IPS-NIHi7 (cell line): ENCODE data around the gene ADAT1.
"Not testable (repeated sequence)": the region's sequence is repeated elsewhere in the genome, so short reads cannot be mapped to it uniquely, and the experiment has no call there.

ENCODE experiments used
- DNase-seq: peaks from one replicate; pipeline ENCODE4 v3.0.0; 2012; ENCODE audit warnings: mixed read lengths; ENCODE audit errors: extremely low spot score

ADAT1 gene

DNA sequence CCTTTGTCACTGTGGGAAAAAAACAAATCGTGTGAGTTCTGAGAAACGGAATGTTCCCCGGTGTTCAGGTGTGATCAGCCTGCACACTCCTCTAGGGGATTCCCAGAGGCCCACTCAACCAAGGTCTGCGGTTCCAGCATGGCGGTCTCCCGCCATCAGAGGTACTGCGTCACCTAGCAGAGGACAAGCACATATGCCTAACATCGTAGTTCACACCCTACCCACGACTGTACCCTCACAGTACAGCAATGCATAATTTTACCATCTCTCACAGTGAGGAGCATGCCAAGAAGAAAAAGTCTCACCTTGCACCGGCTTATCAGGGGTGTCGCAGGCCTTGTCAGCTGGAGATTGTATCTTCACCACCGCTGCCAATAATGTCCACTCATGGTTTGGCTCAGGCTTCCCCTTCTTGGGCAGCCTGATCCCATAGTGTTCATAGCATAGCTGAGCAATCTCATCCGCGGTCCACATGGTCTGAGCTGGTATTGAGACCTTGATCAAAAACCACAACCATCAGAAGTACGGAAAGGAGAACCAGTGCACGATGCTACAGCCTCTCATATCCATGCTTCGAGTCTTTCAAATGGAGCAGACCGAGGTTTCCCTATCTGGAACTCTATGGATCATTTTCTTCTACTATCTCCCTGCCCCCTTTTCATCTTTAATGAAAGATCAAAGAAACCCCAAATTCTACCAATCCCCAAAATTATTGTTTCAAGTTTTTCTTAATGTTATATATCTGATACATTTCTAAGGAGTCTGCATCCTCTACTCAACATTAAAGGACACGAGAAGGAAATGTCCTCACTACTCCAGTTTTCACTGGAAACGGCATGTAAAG is 2.5 kb downstream of the ADAT1 start:
- DNase-seq: no peak

DNA sequence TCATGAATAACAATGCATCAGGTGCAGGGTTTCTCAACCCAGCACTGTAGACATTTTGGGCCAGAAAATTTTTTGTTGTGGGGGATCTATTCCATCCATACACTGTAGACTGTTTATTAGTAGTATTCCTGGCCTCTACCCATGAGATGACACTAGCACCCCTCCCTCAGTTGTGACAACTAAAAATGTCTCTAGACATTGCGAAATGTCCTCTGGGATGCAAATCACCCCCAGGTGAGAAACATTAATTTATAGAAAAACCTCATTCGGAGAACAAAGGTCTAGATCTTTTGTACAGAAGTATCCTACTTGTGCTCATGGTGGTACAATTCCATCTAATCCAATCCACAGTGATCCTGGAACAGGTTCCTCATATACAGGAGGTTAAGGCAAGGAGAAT is 4.3 kb downstream of the ADAT1 start:
- DNase-seq: no peak

DNA sequence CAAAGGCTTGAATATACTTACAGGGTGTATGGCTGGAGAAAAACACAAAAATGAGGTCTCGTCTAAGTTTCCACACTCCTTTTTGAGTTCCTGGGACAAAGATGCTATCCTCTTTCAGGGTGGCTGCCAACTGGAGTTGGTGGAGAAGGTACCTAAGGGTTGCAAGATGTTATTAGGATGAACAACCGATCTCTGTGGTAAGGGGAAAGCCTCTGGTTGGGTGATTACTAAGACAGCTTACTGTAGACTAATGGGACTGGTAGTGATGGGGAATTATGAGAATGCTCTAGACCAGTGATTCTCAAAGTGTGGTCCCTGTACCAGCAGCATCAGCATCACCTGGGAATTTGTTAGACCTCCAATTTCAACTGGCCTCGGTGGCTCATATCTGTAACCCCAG is 6.0 kb downstream of the ADAT1 start:
- DNase-seq: no peak

DNA sequence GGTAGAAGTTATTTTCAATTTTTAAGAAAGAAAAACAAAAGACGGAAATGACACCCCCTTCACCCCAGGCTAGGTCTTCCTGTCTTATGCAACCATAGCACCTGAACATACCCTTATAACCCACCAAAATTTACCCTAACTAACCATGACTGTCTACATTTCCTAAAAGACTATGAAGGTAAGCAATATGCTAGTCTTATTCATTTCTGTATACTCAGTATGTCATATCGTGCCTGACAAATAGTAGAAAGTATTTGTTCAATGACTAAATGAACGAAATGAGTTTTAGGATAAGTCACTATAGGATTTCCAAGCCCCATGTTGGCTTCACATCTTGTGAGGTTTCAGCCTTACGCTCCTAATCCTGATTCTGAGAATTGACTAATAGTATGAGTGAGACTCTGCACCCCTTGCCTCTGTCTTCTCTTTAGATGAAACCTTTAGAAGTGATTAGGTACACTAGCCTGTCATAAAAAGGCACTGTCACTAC is 6.5 kb downstream of the ADAT1 start:
- DNase-seq: no peak

DNA sequence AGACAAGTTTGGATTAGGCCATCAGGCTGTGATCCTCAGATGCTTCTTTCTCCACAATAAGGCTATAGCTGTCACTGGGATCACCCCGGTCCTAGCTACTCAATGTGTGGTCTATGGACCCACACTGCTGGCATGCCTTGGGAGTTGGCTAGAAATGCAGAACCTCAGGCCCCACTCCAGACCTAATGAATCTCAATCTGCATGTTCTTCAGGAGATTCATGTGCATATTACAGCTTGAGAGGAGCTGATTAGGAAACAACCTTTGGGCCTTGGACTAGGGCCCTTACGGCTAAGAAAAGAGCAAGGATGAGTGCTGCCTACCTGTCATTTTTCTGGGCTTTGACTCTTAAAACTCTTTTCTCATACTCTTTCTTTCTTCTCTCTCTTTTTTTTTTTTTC is 7.5 kb downstream of the ADAT1 start:
- no peak for DNase-seq

DNA sequence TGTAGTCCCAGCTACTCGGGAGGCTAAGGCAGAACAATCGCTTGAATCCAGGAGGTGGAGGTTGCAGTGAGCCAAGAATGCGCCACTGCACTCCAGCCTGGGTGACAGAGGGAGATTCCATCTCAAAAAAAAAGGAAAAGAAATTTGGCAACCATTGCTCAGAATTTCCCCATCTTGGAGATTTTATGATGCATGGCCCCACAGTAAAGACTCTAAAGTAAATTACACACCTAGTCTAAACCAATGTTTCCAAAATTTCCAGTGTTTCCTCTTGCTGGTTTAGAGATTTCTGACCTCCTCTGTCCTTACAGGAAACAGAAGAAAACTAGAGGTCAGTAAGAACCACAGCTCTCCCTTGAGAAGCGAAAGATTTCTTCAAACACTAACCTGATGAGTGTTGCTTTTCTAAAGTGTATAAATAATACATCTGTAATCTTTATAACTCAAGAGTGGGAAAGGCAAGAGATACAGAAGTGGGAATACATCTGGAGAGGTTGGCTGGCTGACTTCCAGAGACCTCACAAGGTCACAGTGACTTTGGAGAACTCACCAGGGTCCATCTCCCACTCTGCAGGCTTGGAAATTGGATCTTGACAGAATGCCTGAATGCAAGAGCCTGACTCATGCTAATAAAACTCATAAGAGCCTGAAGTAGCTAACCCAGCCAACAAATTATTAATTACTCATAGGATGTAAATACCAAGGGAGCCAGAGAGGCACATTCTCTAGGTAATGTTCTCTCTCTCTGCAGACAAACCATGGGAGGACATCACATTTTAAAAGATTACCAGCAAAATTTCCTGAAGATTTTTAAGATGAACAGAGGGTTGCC is 8.8 kb downstream of the ADAT1 start:
- no peak for DNase-seq

DNA sequence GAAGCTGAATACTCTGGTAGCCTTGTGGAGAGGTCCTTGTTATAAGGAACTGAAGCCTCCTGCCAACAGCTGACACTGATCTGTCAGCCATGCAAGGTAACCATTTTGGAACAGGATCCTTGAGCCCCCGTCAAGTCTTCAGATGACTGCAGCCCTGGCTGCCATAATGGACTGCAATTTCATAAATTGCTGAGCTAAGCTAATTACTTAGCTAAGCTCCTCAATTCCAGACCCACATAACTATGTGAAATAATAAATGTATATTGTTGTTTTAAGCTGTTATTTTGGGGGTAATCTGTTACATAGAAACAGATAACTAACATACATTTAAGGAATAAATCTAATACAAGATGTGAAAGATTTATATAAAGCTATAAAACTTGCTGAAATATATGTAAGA is 16.6 kb downstream of the ADAT1 start:
- no peak for DNase-seq

DNA sequence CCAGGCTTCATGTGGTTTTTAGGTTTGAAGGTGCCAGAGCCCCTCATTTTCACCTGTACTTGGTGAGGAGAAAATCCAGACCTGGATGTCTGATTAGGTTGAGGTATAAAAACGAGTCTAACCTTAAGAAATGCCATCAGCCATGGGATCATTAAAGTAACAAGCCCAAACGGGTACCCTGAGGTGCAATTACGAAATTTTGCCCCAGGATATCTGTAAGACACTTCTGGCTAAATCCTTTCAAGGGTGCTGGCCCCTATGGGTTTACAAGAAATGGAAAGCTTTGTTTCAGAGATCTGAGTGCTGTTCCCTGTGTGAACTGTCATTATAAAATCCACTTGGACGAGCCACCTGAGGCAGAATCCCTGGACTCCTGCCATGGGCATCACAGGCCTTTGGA is 19.8 kb downstream of the ADAT1 start:
- DNase-seq: no peak

DNA sequence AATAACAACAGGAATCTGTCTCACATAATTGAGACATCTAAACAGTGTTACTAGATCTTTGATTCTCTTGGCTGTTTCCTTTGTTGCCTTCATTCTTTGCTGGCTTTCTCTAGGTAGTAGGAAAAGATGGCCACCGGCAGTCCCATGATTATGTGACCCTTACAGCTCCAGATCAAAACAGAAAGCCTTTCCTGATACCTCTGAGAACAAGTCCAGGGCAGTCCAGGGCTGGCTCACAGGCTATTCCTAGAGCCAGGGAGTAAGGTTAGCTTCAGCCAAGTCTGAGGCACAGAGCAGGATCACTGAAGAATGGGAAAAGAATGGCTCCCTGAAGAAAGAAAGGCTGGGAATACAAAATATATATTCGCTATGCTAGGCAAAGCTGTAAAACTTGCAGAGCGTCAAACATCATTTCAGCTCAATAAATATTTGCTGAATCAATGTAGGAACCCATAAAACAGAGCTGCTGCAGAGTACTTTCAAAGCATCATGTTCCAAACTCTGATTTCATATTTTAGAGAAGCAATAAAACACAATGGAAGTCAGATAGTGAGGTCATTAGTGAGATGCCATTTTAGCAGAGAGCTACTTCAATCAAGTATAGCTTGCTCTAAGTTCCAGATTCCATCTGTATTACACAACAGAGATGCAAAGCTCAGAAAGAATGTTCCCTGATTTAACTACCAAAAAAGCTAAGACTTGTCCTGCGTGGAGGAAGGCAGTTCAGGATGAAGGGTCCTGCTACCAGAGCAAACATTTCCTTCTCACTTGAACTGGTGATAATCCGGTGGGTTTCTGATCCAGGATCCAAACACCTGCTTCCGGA is 23.4 kb downstream of the ADAT1 start:
- DNase-seq: no peak

DNA sequence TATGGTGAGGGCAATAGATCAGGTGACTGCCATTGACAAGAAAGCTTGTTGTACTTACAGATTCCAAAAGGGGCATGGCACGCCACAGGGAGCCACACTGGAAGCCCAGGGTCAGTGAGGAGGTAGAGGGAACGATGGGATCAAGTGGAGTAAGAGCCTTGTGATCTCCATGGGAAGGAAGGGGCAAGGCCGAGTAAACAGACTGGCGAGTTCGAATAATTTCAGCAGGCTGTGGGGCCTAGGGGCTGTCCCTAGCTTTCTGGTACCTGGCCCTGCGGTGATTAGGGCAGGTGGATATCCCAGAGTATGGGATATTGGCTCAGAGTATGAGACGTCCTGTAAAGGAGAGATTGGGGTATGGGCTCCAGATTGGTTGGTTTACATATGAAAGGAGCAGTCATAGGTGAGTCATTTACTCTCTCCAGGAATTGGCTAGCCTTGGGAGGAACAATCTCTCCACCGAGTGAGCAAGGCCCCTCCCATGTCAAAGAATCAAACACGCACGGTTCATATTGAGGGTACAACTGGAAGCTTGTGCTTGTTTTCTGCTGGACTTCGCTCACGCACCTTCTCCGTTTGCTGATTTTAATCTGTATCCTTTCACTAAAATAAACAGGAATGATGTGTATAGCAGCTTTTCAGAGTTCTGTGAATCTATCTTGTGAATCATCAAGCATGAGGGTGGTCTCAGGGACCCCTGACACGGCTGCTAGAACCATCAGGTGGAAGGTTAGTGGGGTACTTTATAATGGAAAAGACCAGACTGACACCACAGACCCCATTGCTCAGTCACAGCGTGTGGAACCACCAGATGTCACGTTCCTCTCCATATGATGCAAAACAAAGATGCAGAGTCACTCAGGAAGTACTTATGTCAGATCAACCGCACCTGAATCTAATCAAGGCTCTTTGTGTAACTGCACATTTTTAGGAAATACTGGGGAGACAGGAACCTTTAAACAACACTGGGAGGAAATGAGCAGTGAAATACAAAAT is 29.0 kb downstream of the ADAT1 start:
- peak; percentile 80 for DNase-seq

DNA sequence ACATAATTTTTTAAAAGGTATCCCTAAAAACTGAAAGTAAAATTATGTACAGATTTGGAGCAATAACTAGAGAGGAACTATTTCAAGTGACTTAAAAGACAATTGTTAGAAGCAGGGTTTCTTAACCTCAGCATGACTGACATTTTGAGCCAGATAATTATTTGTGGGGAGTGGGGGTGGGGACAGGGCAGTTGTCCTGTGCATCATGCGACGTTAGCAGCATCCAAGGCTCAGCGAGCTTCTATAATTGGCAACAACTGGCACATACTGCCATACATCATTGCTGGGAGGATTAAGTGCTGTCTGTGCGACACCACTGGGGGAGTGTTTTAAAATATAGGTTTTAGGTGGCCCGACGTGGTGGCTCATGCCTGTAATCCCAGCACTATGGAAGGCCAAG is 29.8 kb downstream of the ADAT1 start:
- no peak for DNase-seq

DNA sequence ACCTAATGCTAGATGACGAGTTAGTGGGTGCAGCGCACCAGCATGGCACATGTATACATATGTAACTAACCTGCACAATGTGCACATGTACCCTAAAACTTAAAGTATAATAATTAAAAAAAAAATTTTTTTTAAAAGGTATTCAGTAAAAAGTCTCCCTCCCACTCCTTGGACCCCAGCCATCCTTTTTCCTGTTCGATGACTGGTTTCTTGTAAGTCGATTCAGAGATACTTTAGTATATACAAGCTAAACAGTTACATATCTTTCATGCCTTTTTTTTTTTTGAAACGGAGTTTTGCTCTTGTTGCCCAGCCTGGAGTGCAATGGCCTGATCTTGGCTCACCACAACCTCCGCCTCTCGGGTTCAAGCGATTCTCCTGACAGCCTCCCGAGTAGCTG is 31.2 kb downstream of the ADAT1 start:
- not testable (repeated sequence) for DNase-seq

DNA sequence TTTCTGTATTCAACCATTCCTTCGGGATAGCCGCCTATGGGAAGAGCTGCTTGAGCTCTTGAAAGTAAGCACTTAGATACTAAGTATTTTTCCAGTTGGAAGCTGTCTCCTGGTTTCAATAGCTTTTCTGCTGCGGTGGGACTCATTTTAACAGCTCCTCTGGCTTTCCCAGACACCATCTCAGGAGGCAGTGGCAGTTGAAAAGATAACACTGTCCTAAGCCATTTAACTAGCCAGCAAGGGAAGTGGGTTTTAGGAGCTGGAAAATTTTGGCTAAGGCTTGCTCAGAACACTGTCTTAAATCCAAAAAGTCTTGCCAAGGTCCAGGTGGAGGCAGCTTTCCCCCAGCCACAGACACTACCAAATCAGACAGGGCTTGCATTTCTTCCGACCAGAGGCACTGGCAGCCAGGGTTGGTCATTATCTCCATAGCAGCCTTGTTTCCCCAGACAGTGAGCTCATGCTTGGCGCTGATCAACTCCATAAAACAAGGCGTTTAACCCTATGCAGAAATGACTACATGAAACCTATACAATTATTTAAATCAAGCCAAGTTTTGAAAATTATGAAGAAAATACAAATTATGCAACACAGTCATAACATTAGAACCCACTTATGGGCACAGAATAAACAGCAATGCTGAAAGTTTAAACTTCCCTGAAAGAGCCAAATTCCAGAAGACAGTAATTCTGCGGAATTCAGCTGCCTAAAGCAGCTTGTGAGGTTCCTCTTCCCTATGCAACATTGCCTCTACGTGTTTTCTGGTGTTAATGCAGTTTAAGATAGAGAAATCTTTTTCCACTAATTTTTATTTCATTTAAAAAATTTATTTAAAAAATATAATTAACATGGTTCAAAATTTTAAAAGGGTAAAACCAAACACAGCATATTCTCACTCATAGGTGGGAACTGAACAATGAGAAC is 31.9 kb downstream of the ADAT1 start:
- DNase-seq: peak; percentile 19

DNA sequence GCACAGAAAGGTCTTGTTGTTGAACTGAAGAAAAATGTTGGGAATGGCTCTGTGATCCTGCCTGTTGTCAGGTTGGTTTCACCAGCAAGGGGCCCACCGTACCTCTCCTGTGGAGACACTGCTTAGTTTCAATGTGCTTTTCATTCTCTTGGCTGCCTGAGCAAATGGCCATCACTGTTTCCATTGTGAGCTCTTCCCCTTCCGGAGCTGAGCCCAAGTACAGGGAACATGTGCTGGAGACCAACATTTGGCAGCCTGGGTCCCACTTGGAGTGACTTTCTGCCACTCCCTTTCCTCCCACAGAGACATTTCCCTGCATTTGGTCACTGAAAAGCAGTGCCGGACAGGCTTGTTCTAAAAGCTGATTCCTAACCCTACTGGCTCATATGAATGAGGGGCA is 33.8 kb downstream of the ADAT1 start:
- no peak for DNase-seq

DNA sequence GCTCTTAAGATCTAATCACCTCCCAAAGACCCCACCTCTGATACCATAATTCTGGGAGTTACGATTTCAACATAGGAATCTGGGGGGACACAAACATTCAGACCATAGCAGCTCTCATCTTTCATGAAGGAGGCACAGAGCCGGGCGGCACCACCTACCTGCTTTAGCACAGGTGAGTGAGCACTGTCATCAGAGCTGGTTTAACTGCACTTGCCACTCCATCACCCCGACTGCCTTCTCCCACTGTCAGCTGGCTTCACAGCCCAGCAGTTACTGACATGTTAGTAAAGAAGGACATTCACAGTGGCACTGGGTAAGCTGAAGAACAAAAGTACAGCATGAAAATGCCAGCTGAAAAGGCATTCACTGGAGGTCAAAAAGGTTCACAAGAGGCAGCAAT is 34.4 kb downstream of the ADAT1 start:
- no peak for DNase-seq

DNA sequence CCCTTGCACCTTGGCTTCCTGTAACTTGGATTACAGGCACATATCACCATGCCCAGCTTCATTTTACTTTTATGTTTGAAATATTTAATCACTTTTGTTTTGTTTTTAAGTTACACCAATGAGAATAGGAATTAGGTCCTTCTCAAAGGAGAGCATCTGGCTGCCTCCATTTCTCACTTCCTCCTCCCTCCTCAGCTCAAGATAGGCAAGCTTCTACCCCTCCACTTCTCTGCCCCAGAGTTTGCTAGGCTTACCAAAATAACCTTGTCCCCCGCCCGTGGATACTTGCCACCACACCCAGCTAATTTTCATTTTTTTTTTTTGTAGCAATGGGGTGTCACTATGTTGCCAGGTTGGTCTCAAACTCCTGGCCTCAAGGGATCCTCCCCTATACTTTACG is 39.0 kb downstream of the ADAT1 start:
- no peak for DNase-seq

DNA sequence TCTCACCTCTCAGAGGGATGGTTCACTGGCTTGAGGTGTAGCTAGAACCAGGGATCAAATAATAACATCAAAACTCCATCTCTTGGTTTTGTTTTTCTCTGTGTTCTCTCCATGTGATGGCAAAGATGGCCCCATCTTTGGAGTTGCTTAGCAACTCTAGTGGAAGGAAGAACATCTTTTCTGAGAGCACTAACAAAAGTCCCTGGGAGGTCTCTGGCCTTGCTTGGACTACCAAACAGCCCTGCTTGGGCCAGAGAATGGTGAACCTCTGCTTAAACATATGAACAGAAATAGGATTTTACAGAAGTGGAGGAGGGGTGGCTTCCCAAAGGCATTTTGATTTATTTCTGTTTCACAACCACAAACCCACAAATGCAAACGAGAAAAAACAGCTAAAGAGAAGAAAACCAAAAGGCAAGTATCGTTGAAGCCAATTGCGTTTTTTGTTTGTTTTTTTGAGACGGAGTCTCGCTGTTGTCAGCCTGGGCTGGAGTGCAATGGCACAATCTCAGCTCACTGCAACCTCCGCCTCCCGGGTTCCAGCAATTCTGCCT is 43.7 kb downstream of the ADAT1 start:
- no peak for DNase-seq

DNA sequence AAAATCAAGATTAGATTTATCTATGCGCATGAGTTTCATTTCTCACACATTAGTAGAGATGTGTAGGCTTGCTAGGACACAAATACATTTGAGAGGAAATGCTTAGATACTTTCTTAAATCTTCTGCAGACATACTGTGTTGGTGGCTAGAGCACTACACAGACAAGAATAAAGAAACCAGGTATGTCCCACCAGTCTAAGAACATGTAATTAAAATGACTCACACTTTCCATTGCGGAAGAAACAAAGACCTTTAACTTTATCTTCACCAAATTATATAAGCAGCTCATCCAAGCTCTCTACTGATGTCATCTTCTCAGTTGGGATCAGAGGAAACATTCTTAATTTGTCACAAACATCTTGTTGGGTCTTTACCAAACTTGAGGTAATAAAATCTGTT is 44.4 kb downstream of the ADAT1 start:
- DNase-seq: no peak

DNA sequence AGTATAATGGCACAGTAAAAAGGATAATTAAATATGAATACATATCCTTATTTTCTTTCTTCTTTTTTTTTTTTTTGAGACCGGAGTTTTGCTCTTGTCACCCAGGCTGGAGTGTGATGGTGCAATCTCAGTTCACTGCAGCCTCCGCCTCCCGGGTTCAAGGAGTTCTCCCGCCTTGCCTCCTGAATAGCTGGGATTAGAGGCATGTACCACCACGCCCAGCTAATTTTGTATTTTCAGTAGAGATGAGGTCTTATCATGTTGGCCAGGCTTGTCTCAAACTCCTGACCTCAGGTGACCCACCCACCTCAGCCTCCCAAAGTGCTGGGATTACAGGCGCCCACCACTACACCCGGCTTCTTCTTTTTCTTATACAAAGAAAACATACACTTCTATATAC is 44.9 kb downstream of the ADAT1 start:
- DNase-seq: no peak
